GM21447 (cell line): ENCODE data around the gene EIF5AL1.
A peak's percentile ranks its signal among the peaks of the same experiment; 100 is the strongest.
"Not testable (repeated sequence)": the region's sequence is repeated elsewhere in the genome, so short reads cannot be mapped to it uniquely, and the experiment has no call there.

Experiments
- ATAC-seq: cut with Tn5 transposase; IDR thresholded peaks from one replicate; pipeline ENCODE4 v1.9.1; 2021; ENCODE audit not compliant: unreplicated experiment

The EIF5AL1 gene

GRCh38 chr10:79509306-79509933 lies 2.9 kb upstream of the EIF5AL1 start:
- not testable (repeated sequence) for ATAC-seq

- not testable (repeated sequence) for ATAC-seq
Measured at GRCh38 chr10:79509934-79510508, 2.3 kb upstream of the EIF5AL1 start.

- not testable (repeated sequence) for ATAC-seq
Measured at GRCh38 chr10:79516532-79517205, 4.3 kb downstream of the EIF5AL1 start.

- not testable (repeated sequence) for ATAC-seq
Measured at GRCh38 chr10:79517567-79517966, 5.2 kb downstream of the EIF5AL1 start.

GRCh38 chr10:79521751-79522150 lies 9.4 kb downstream of the EIF5AL1 start:
- not testable (repeated sequence) for ATAC-seq

GRCh38 chr10:79522464-79522863 lies 10.1 kb downstream of the EIF5AL1 start:
- not testable (repeated sequence) for ATAC-seq

GRCh38 chr10:79523157-79523853 lies 11.0 kb downstream of the EIF5AL1 start:
- not testable (repeated sequence) for ATAC-seq

GRCh38 chr10:79525049-79525710 lies 12.8 kb downstream of the EIF5AL1 start:
- peak; percentile 85 for ATAC-seq

- ATAC-seq: not testable (repeated sequence)
Measured at GRCh38 chr10:79528261-79528660, 15.9 kb downstream of the EIF5AL1 start.

- ATAC-seq: not testable (repeated sequence)
Measured at GRCh38 chr10:79533142-79533902, 21.0 kb downstream of the EIF5AL1 start.

GRCh38 chr10:79533903-79534175 lies 21.5 kb downstream of the EIF5AL1 start:
- ATAC-seq: not testable (repeated sequence)

- not testable (repeated sequence) for ATAC-seq
Measured at GRCh38 chr10:79538311-79538710, 26.0 kb downstream of the EIF5AL1 start.

- peak; percentile 94 for ATAC-seq
Measured at GRCh38 chr10:79540930-79541329, 28.6 kb downstream of the EIF5AL1 start.

GRCh38 chr10:79542626-79543025 lies 30.3 kb downstream of the EIF5AL1 start:
- ATAC-seq: no peak

GRCh38 chr10:79544408-79544807 lies 32.1 kb downstream of the EIF5AL1 start:
- ATAC-seq: not testable (repeated sequence)

GRCh38 chr10:79544926-79545659 lies 32.8 kb downstream of the EIF5AL1 start:
- ATAC-seq: not testable (repeated sequence)

- not testable (repeated sequence) for ATAC-seq
Measured at GRCh38 chr10:79547128-79547527, 34.8 kb downstream of the EIF5AL1 start.

- no peak for ATAC-seq
Measured at GRCh38 chr10:79547973-79548372, 35.6 kb downstream of the EIF5AL1 start.

- ATAC-seq: no peak
Measured at GRCh38 chr10:79552143-79552542, 39.8 kb downstream of the EIF5AL1 start.
